ENCODE results near the gene PDYN. TPM values are rescaled to one million over a fixed set of nuclear protein-coding genes. Genes with fewer than 3 reads are reported as not detected.

The PDYN gene
- total RNA-seq, 1 experiment from 2014 or later = not detected

GRCh38 chr20:1998193-1998520 lies 4.3 kb upstream of the PDYN start:
- H3K4me3 ChIP-seq = no peak overlapping the region
- no peaks in the 10 kb centered on the region for H4K20me1 ChIP-seq (ENCODE audit: insufficient read depth)
- no peaks in the 10 kb centered on the region for H3F3A ChIP-seq (ENCODE audit: insufficient read depth, low read depth)
- POLR2A ChIA-PET (ENCODE audit: unreplicated experiment) = no interaction called here
- TF ChIP-seq EZH2 (IDR thresholded peaks at IDR 0.05; ENCODE audit: low read depth) (no peak), CTCF (conservative IDR thresholded peaks at IDR 0.05) (no peak)
- no peaks in the 10 kb centered on the region for H3K9me3 ChIP-seq (ENCODE audit: insufficient read depth, low read depth)
- H3K27me3 ChIP-seq (ENCODE audit: insufficient read depth, low read depth) = peaks cover 94% of the 10 kb centered on the region
- no peaks in the 10 kb centered on the region for H3K9me2 ChIP-seq (ENCODE audit: insufficient read depth)
- DNase-seq = no peak
- no peaks in the 10 kb centered on the region for H3K36me3 ChIP-seq (ENCODE audit: low read depth)
- no TSS peak for BruUV-seq (replicated peaks)
- no peak overlapping the region for H2AFZ ChIP-seq
- no peak overlapping the region for H3K4me2 ChIP-seq
- H3K4me1 ChIP-seq (replicated peaks; ENCODE audit: insufficient read depth) = no peaks in the 10 kb centered on the region
- intact Hi-C loops (cut with micrococcal nuclease; ENCODE audit: unreplicated experiment) = no loop called here
- no peak overlapping the region for H3K27ac ChIP-seq
- CTCF ChIA-PET = no interaction called here
- no peaks in the 10 kb centered on the region for H3K79me2 ChIP-seq (ENCODE audit: low read depth)

GRCh38 chr20:1997483-1998192 lies 3.8 kb upstream of the PDYN start:
- Histone ChIP-seq H2AFZ (no peak overlapping the region), H3F3A (ENCODE audit: insufficient read depth, low read depth) (no peaks in the 10 kb centered on the region), H3K4me3 (no peak overlapping the region), H3K4me2 (no peak overlapping the region), H3K36me3 (ENCODE audit: low read depth) (no peaks in the 10 kb centered on the region), H3K79me2 (ENCODE audit: low read depth) (no peaks in the 10 kb centered on the region), H3K27ac (no peak overlapping the region), H3K9me2 (ENCODE audit: insufficient read depth) (no peaks in the 10 kb centered on the region), H3K27me3 (ENCODE audit: insufficient read depth, low read depth) (peaks cover 95% of the 10 kb centered on the region), H3K9me3 (ENCODE audit: insufficient read depth, low read depth) (no peaks in the 10 kb centered on the region), H3K4me1 (replicated peaks; ENCODE audit: insufficient read depth) (no peaks in the 10 kb centered on the region), H4K20me1 (ENCODE audit: insufficient read depth) (no peaks in the 10 kb centered on the region)
- POLR2A ChIA-PET (ENCODE audit: unreplicated experiment) = no interaction called here
- BruUV-seq (replicated peaks) = no TSS peak
- CTCF ChIA-PET = no interaction called here
- no peak for DNase-seq
- no peak for TF ChIP-seq EZH2 (IDR thresholded peaks at IDR 0.05; ENCODE audit: low read depth)
- no peak for TF ChIP-seq CTCF (conservative IDR thresholded peaks at IDR 0.05)
- intact Hi-C loops (cut with micrococcal nuclease; ENCODE audit: unreplicated experiment) = no loop called here

GRCh38 chr20:1995531-1996310 lies 1.9 kb upstream of the PDYN start:
- Histone ChIP-seq H3K27me3 (ENCODE audit: insufficient read depth, low read depth) (peaks cover 96% of the 10 kb centered on the region), H3K4me3 (no peak overlapping the region), H3K36me3 (ENCODE audit: low read depth) (no peaks in the 10 kb centered on the region), H3K9me2 (ENCODE audit: insufficient read depth) (no peaks in the 10 kb centered on the region), H3K4me1 (replicated peaks; ENCODE audit: insufficient read depth) (no peaks in the 10 kb centered on the region), H2AFZ (no peak overlapping the region), H3K9me3 (ENCODE audit: insufficient read depth, low read depth) (no peaks in the 10 kb centered on the region), H3K79me2 (ENCODE audit: low read depth) (no peaks in the 10 kb centered on the region), H3K4me2 (no peak overlapping the region), H4K20me1 (ENCODE audit: insufficient read depth) (no peaks in the 10 kb centered on the region), H3K27ac (no peak overlapping the region), H3F3A (ENCODE audit: insufficient read depth, low read depth) (no peaks in the 10 kb centered on the region)
- POLR2A ChIA-PET (ENCODE audit: unreplicated experiment) = no interaction called here
- CTCF ChIA-PET = no interaction called here
- TF ChIP-seq CTCF (conservative IDR thresholded peaks at IDR 0.05) (no peak), EZH2 (IDR thresholded peaks at IDR 0.05; ENCODE audit: low read depth) (no peak)
- intact Hi-C loops (cut with micrococcal nuclease; ENCODE audit: unreplicated experiment) = no loop called here
- BruUV-seq (replicated peaks) = no TSS peak
- no peak for DNase-seq

All from PC-9 (cell line).